GM12892 (cell line): Measurements from ENCODE around the gene NDOR1.

ENCODE experiments used
- POLR2A ChIP-seq: IDR thresholded peaks from 2 replicates; pipeline ENCODE4 v1.6.1; 2011; ENCODE audit warnings: low read depth, low read length, control low read depth
- POLR2AphosphoS5 ChIP-seq: IDR thresholded peaks from 2 replicates; pipeline ENCODE4 v1.6.1; 2011; ENCODE audit warnings: low read depth, low read length, control low read depth
- TAF1 ChIP-seq: IDR thresholded peaks from 2 replicates; pipeline ENCODE4 v1.6.1; 2011; ENCODE audit warnings: low read depth, mild to moderate bottlenecking, control low read depth, low read length, borderline replicate concordance

DNA sequence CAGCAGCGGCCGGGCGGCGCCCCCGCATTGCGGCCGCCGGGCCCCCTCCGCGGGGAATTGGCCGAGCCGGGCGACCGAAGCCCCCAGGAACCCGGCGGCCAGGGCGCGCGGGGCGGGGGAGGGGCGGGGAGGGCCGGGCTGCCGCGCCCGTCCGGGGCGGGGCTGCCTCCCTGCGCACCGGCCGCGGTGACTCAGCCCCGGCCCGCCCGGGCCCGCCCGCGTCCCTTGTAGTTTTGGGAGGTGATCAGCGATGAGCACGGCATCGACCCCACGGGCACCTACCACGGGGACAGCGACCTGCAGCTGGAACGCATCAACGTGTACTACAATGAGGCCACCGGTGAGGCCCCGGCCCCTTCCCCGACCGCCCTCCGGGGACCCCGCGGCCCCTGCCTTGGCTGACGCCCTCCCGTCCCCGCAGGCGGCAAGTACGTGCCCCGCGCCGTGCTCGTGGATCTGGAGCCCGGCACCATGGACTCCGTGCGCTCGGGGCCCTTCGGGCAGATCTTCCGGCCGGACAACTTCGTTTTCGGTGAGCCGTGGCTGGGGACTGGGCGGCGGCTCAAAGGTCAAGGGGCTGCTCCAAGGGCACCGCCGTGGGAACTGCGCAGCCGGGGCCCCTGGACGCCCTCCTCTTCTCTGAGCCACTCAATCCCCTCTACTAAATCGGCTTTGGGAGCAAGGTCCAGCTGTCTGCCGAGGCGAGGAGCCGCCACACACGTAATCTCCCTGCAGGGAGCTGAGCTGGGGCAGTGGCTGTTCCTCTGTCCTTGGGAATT, 36.2 kb downstream of the NDOR1 start:
- TF ChIP-seq POLR2AphosphoS5 (no peak), POLR2A (no peak), TAF1 (no peak)
